Middle frontal gyrus (tissue), 1 donor: ENCODE data around the gene SPOCK3.
"Not testable (repeated sequence)": the region's sequence is repeated elsewhere in the genome, so short reads cannot be mapped to it uniquely, and the experiment has no call there.

Experiments
- DNase-seq: peaks from one replicate; pipeline ENCODE4 v3.0.0-alpha.2; 2015; ENCODE audit warnings: low spot score; ENCODE audit errors: extremely low spot score

SPOCK3 gene

DNA sequence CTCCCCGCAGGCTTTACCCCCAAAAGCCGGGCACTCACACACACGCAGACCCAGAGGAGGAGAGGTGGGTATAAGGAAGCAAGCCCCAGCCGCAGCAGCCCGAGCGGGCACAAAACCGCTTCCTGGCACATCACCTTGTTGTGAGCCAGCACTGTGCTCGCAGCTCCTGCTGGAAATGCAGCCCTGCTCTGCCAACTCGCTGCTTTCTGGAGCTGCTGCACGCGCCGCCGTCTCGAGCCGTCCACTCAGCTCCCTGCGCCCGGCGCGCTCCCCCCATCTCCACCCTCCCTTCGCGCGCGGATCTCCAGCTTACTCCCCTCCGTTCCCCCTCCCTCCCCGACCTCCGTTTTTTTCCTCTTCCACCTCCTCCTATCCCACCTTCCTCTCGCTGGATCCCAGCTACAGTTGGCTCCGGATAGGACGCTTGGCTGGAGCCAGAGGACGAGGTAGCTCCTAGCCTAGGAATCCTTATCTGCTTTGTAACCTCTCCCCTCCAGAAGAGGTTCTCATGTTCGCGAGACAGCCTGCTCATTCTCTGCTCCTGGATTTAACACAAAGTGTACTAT, at the start of gene SPOCK3:
Gene SPOCK3 (minus strand): TSS at position 179 of the 566 bp plus-strand sequence.
- DNase-seq: peak; percentile 53

DNA sequence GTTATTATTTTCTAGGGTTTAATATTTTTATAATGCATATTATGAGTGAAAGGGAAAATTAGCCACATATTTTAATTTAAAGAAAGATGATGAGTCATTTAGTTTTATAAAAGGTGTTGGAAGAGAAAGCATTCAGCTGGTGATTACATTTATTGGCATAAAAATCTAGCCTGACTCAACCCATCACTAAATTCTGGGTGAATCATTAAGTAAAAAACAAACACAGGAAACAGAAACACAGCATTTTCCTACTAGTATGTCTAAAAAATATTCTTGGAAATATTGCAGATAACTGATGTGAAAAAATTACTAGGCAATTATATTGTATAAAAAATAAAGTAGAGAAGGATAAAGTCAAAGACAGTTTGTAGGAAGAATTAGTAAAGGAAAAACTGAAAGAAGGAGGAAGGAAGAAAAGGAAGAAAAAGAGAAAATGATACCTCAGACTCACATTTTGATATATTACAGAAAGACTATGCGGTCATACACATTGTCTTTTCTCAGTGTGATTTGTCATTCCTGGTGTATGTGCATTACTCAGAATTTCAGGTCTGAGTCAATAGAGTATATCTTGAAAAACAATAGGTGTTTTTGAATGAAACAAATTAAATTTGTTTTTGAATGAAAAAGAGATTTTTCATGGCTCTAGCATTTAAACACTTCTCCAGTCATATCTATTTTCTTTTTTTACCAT, 48.0 kb upstream of the SPOCK3 start:
- DNase-seq: no peak

DNA sequence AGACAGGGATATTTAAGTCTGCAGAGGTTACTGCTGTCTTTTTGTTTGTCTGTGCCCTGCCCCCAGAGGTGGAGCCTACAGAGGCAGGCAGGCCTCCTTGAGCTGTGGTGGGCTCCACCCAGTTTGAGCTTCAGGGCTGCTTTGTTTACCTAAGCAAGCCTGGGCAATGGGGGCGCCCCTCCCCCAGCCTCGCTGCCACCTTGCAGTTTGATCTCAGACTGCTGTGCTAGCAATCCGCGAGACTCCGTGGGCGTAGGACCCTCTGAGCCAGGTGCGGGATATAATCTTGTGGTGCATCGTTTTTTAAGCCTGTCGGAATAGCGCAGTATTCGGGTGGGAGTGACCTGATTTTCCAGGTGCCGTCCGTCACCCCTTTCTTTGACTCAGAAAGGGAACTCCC, 47.3 kb upstream of the SPOCK3 start:
- DNase-seq: not testable (repeated sequence)

DNA sequence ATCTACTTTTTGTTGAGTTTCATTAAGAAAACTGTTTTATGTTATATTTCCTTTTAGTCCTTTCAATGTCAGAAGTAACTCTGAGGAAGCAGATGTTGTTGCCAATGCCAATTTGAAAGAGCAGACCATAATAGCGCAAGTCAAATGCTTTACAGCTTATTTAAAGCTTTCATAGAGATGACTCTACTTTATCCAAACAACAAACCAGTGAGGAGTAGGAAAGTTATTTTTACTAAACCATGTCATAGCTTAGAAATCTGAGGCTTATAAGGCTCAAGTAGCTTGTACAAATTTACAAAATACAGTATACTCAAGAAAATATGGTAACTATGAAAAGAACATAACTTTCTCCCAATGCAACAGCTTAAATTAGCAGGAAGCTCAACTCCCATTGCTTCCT, 40.1 kb upstream of the SPOCK3 start:
- no peak for DNase-seq

DNA sequence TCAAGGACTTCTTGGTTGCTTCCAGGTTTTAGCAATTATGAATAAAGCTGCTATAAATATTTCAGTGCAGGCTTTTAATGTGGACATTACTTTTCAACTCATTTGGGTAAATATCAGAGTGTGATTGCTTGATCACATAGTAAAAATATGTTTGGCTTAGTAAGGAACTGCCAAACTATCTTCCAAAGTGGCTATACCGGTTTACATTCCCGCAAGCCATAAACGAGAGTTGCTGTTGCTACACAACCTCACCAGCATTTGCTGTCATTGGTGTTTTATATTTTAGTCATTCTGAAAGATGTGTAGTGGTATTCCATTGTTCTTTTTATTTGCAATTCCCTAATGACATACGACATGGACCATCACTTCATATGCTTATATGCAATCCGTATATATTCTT, 30.9 kb upstream of the SPOCK3 start:
- no peak for DNase-seq

DNA sequence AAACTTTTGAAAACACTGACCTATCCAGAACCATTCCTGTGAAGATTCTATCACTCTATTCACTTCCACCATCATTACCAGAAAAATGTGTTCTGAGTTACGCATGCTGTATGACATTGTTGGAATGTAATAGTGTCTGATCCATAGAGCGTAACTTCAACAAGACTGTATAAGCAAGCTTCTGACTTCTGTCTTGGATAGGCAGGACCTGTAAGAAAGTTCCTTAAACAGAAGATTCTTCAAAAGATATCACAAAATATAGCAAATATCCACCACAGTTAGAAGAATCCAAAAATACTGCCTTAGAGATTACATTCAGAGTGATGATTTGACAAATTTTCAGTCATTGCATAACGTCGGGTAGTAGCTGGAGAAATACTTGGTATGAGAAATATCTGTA, 14.0 kb upstream of the SPOCK3 start:
- no peak for DNase-seq

DNA sequence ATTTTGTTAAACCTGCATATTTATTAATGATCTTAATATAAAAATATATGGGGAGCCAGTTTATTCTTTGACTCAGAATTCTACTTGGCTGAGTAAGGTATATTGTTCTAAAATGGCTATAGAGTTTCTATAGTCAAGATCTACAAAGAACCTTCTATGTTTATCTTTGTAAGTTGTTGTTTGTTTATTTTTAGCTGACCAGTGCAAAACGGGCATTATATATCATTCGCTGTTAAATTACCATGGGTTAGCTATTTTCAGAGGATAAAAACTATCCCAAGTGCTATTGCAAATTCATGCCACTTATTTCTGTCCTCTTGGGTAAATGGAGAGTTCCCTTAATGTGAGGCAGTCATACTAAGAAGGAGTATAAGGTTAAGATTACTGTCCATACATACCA, 5.3 kb upstream of the SPOCK3 start:
- no peak for DNase-seq

DNA sequence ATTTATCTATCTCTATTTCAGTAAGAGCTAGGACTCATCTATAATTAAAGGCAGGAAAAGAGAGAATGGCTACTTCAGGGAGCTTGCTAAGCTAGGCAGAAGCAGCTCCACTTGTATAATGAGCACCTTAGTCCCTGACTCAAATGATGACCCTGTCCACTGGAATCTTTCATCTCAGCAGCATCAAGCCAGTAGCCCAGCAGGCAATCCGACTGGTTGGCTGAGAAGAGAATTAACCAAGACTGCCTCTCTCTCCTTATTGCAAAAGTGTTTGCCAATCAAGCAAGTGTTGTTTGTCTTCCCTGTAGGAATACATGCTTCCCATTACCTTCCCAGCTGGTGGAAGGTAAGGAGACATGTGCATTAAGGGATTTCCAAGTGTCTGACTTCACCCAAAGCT, 3.9 kb upstream of the SPOCK3 start:
- DNase-seq: no peak

DNA sequence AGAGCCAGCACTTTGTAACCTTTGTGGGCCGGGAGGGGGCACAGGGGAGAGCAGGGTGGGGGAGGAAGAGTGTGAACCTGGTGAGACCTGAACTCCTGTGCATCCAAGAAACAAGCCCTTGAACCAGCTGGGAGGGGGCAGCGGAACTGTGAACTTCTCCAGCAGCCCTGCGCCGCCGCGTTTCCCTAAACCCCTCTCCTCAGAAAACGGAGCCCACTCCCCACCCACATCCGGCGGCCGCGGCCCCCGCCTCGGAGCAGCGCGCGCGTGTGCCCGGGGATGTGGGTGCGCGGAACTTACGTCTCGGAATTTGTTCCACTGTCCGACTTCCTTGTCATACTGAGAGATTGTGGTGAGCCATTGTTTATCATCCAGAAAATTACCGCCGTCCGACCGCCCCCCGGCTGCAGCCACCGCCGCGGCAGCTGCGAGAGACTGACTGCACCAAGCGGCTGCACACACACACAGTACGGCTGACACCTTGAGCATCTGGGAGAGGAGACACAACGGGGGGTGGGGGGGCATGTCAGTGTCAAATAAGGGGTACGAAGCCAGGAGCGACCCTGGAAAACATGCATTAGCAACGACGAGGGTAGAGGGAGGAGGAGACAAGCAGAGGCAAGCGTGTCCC, 494 bp downstream of the SPOCK3 start:
- no peak for DNase-seq

DNA sequence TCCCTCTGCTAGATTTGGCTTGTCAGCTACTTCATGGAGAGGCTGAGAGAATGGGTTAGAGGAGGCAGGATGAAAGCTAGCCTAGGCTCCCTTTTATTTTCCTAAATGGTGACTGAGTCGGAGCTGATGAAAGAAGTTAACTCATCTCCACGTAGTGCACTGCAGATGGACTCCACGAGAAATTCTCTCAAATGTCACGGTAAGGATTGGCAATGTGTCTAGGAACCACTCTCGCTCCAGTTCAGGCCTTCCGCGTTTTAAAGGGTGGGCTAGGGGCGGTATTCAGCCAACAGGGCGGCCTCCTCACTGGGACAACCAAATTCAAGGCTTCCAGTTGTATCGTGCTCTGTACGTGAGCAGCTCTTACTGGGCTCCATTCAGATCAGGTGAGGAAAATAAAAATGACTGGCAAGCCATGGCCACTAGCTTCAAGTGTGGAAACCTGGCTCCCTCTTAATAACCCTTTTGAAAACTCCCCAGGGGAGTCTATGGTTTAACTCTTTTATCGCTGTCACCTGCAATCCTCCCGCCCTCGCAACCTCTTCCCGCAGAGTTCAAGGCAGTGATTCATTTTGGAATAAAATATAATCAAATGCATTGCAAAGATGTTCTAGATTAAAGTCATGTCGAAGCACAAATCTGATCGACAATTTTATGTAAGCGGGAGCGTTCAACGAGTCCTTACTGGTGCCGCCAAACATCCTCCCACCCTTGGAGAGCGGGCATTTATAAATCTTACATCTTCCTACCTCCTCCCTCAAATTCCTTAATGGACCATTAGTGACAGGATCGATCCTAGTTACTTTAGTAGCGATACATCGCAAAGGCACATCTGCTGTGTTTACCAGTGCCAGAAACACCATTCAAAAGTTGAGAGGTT, 1.2 kb downstream of the SPOCK3 start:
- no peak for DNase-seq

DNA sequence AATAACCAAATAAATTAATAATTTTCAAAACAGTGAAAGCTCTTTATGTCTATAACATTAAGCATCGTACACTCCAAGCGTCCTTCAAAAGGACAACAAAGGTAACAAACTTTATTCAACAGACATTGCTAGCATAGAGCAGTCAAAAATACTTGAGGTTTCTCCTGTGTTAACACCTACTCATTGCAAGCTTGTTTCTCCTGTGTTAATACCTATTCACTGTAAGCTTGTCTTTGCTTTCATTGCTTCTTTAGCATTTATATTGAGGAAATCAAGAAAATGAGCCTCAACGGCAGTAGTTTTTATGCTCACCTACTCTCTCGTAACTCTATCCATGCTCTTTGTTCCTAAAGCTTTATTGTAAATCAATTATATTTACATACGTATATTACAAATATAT, 3.5 kb downstream of the SPOCK3 start:
- DNase-seq: no peak

DNA sequence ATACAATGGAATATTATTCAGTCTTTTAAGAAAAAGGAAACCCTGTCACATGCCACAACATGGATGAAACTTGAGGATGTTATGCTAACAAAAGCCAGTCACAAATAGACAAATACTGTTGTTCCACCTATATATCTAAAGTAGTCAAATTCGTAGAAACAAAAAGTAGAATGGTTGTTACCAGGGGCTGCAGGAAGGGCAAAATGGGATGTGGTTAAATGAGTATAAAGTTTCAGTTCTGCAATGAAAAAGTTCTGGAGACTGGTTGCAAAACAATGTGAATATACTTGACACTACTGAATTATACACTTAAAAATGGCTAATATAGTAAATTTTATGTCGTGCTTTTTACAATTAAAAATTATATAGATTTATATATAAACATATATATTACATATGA, 12.2 kb downstream of the SPOCK3 start:
- no peak for DNase-seq

DNA sequence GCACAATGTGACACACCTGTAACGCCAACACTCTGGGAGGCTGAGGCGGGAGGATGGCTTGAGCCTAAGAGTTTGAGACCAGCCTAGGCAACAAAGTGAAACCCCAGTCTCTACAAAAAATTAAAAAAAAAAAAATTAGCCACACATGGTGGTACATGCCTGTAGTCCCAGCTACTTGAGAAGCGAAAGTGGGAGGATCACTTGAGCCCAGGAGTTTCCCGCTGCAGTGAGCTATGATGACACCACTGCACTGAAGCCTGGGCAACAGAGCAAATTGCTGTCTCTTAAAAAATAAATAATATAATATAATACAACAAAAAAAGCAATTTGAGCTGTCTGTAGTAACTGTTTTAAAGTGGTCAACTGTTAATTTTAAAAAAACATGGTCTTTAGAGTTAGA, 13.2 kb downstream of the SPOCK3 start:
- no peak for DNase-seq

DNA sequence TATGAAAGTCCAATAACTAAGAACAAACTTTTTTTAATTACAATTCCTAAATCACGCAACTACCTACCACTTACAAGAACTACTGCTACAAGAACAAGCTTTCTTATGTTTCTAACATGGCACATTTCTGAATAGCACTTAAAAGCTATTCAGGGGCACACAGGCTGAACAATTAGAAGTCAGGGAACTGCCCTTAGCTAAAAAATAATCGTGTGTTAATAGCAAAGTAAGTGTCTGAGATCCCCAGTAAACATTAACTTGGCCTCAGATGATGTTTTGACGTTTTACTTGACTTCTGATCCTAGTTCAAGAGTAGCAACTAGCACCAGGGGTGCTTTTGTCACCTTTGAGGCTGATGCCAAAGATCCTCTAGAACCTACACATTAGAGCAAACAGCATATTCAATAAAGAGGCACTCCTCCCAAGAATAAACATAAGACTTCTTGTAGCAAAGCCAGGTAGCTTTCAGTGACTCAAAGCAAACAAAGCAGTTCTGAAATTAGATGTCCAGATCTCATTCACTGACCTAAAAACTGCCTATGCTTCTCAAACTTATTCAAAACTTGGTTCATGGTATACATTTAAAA, 16.2 kb downstream of the SPOCK3 start:
- no peak for DNase-seq

DNA sequence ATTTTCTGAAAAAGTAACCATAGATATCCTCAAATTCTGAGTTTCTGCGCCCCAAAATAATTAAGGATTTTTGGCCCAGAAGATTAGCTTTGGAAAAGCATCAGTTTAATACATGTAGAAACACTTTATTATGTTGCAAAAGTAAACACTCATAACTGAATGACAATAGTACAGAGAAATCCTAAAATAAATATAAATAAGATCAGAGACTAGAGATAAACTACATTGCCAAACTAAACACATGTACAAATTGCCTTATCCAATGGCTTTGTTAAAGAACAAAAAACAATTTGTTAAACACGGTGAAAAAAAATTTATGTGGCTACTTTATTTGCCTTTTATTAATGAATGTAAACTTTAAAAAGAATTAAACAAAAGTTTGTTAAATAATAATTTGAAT, 17.5 kb downstream of the SPOCK3 start:
- no peak for DNase-seq

DNA sequence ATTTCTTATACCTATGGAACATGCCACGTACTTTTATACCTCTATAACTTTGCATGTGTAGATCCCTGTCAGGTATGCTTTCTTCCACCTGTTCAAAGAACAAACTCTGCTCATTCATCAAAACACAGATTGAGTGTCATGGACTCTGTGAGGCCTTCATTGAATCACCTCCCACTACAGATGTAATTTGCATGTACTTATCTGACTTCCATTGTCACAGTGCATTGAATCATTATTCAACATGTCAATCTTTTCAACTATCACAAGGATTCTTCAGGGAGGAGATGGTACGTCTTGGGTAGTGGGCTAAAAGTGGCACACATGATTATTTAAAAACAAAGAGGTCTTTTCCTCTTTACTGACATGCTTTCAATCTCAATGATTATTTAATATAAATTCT, 24.1 kb downstream of the SPOCK3 start:
- DNase-seq: no peak

DNA sequence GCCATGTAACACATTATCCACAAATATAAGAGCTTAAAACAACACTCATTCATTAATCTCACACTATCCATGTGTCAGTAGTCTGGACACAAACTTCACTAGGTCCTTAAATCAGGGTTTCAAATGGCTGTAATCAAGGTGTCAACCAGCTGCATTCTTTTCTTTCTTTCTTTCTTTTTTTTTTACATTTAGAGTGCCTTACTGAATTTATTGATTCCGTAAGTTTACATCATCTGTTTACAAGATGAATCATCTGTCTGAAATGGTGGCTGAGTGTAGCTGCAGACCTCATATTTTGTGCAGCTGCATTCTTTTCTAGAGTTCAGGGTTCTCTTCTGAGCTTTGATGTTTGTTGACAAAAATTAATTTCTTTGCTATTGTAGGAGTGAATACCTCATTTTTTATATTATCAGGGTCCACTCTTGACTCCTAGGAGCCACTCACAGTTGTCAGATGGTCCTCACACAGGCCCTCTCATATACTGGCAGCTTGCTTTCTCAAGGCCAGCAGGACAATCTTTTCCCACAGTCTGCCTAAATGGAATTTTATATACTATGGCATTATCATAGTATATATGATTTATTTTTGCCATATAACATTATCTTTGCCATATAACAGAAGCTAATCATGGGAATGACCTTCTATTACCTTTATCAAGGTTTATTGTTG, 37.8 kb downstream of the SPOCK3 start:
- no peak for DNase-seq

DNA sequence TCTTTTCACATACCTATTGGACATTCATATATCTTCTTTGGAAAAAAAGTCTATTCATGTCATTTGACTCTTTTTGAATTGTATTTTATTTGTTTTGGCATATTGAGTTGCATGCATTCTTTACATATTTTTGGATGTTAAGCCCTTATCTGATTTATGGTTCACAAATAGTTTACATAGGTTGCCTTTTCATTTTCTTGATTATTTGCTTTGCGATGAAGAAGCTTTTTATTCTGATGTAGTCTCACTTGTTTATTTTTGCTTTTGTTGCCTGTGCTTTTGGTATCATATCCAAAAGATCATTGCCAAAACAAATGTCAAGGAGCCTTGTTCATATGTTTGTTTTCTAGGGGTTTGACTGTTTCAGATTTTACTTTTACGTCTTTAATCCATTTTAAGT, 43.9 kb downstream of the SPOCK3 start:
- DNase-seq: no peak

DNA sequence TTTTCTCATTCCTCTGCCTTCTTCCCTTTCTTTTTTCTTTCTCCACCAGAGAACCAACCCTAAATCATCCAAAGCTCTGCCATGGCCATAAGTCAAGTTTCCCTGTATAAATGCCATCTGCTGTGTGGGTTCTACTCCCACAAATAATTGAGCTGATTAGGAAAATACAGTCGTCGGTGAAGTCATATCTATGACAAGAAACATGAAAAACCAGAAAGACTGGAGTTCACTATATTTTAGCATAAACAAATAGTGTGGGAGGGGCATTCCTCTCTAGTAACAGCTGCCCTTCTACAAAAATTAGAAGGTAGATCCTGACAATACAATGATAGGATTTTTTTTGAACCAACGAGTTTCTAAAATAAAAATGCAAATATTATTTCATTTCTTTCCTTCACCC, 48.8 kb downstream of the SPOCK3 start:
- DNase-seq: no peak

DNA sequence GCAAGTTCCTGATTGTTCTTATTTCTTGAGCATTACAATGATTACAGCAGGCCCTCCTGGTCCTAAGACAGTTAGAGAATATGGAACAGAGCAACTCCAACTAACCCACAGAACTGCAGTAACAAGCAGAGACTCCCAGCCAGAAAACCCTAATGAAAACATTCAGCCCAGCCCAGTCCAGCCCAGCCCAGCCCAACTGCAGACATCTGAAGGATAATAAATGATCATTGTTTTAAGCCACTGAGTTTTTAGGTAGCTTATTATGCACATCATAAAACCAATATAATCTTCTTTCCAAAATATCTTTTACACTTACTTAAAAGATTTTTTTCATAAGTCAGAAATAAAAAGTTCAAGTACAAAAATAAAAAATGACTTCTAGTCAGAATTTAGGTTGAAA, 51.3 kb downstream of the SPOCK3 start:
- no peak for DNase-seq

DNA sequence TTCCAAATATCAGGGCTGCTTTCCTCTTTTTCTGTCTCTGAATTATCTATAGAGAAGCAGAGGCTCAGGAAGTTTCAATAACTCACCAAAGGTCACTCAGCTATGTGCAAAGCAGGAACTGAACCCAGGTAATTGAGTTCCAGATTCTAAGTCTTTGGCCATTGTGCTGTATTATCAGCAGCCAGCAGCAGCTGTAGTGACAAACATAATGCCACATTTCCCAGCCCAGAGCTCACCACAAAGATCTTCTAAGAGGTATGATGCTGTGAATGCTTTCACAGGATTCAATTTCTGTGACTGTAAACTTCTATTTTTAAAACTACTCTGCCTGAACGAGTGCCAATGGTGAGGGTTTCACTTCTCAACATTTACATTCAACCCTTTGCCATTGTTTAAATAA, 56.4 kb downstream of the SPOCK3 start:
- DNase-seq: no peak
